Calu3 (cell line): Measurements from ENCODE around the gene ZCCHC3. TPM values are rescaled to one million over a fixed set of nuclear protein-coding genes. Genes with fewer than 3 reads are reported as not detected.
"Not testable (repeated sequence)": the region's sequence is repeated elsewhere in the genome, so short reads cannot be mapped to it uniquely, and the experiment has no call there.

Experiments used
- BruUV-seq: library from RNA; stranded (reverse); fragments of 400-500 nt; replicated peaks from 2 replicates; lab custom pipeline; 2021; lab: Mats Ljungman, UMichigan
- CTCF ChIA-PET: fragments of 300-600 bp; sonication (Branson Sonifier 250); formaldehyde crosslinking; loops from one replicate; lab custom pipeline; 2022; ENCODE audit warnings: antibody characterized with exemption; lab: Charles Lee
- DNase-seq: peaks from one replicate; pipeline ENCODE4 v3.0.0; 2022
- H3K27ac Mint-ChIP-seq: one replicate; pipeline ENCODE4 v1.8.0; 2022; ENCODE audit warnings: mixed read lengths; ENCODE audit not compliant: unreplicated experiment
- H3K27me3 Mint-ChIP-seq: one replicate; pipeline ENCODE4 v1.8.0; 2022; ENCODE audit warnings: mixed read lengths; ENCODE audit not compliant: unreplicated experiment
- H3K36me3 Mint-ChIP-seq: one replicate; pipeline ENCODE4 v1.8.0; 2022; ENCODE audit warnings: mild to moderate bottlenecking, moderate library complexity, mixed read lengths; ENCODE audit not compliant: insufficient read depth, unreplicated experiment
- H3K4me1 Mint-ChIP-seq: one replicate; pipeline ENCODE4 v1.8.0; 2022; ENCODE audit warnings: mild to moderate bottlenecking, low read depth, mixed read lengths; ENCODE audit not compliant: unreplicated experiment
- H3K4me3 Mint-ChIP-seq: one replicate; pipeline ENCODE4 v1.8.0; 2022; ENCODE audit warnings: mild to moderate bottlenecking, low read depth, moderate library complexity, mixed read lengths; ENCODE audit not compliant: unreplicated experiment
- H3K9me3 Mint-ChIP-seq: one replicate; pipeline ENCODE4 v1.8.0; 2022; ENCODE audit warnings: low read depth, mixed read lengths; ENCODE audit not compliant: unreplicated experiment
- CTCF ChIP-seq: fragments of 200-600 bp; IDR thresholded peaks from one replicate; pipeline ENCODE4 v1.8.0; 2022; ENCODE audit warnings: antibody characterized with exemption; ENCODE audit not compliant: unreplicated experiment
- intact Hi-C: fragments of 100-400 bp; cut with micrococcal nuclease; formaldehyde crosslinking; loops from one replicate; pipeline ENCODE4 v1.10.0; 2022; ENCODE audit not compliant: unreplicated experiment
- total RNA-seq: library from RNA; stranded (reverse); gene quantifications from 2 replicates; pipeline ENCODE4 v1.2.3, GENCODE V29; 2022

Gene ZCCHC3
- total RNA-seq, 1 experiment from 2014 or later = 10.9 TPM

- intact Hi-C loops = loop anchor here (5.0 kb wide), 1 partner anchor 127 kb away; no protein-coding TSS in a partner anchor
- Mint-ChIP-seq H3K27ac (no peak overlapping the region), H3K9me3 (peaks cover 2% of the 10 kb centered on the region), H3K4me1 (peaks cover 9% of the 10 kb centered on the region), H3K36me3 (peaks cover 4% of the 10 kb centered on the region), H3K27me3 (no peaks in the 10 kb centered on the region), H3K4me3 (no peak overlapping the region)
- no peak for TF ChIP-seq CTCF
- BruUV-seq = no TSS peak
- DNase-seq = no peak
- CTCF ChIA-PET = no interaction called here
These were observed 37.2 kb downstream of the ZCCHC3 start for GRCh38 chr20:334578-334977.

- CTCF ChIA-PET, DNase-seq, H3K4me1 Mint-ChIP-seq, intact Hi-C loops, H3K36me3 Mint-ChIP-seq, H3K9me3 Mint-ChIP-seq, BruUV-seq, H3K27me3 Mint-ChIP-seq, H3K27ac Mint-ChIP-seq, H3K4me3 Mint-ChIP-seq: not testable (repeated sequence)
These were observed 38.7 kb downstream of the ZCCHC3 start for GRCh38 chr20:336040-336439.

- TF ChIP-seq CTCF = no peak
- Mint-ChIP-seq H3K4me3 (no peak overlapping the region), H3K9me3 (peaks cover 12% of the 10 kb centered on the region), H3K4me1 (peaks cover 6% of the 10 kb centered on the region), H3K27me3 (no peaks in the 10 kb centered on the region), H3K27ac (no peak overlapping the region), H3K36me3 (peaks cover 21% of the 10 kb centered on the region)
- DNase-seq = peak; percentile 38
- intact Hi-C loops = no loop called here
- no TSS peak for BruUV-seq
- CTCF ChIA-PET = no interaction called here
These were observed 44.3 kb downstream of the ZCCHC3 start for GRCh38 chr20:341682-342081.

GRCh38 chr20:343107-343506, 45.7 kb downstream of the ZCCHC3 start:
- Mint-ChIP-seq H3K27ac (peak overlapping the region; percentile 32), H3K27me3 (no peaks in the 10 kb centered on the region), H3K4me3 (no peak overlapping the region), H3K4me1 (peaks cover 9% of the 10 kb centered on the region), H3K36me3 (peaks cover 29% of the 10 kb centered on the region), H3K9me3 (peaks cover 10% of the 10 kb centered on the region)
- CTCF ChIA-PET = no interaction called here
- no TSS peak for BruUV-seq
- no peak for TF ChIP-seq CTCF
- intact Hi-C loops = no loop called here
- no peak for DNase-seq

GRCh38 chr20:346033-346639, 48.8 kb downstream of the ZCCHC3 start:
- CTCF ChIA-PET = interaction anchor here (1.4 kb wide), 1 partner anchor 8 kb away, joined by 3 read pairs; no protein-coding TSS in a partner anchor
- peaks cover 8% of the 10 kb centered on the region for H3K9me3 Mint-ChIP-seq
- TSS peak; percentile 25 for BruUV-seq
- DNase-seq = no peak
- H3K27me3 Mint-ChIP-seq = no peaks in the 10 kb centered on the region
- H3K27ac Mint-ChIP-seq = peak overlapping the region; percentile 30
- intact Hi-C loops = no loop called here
- TF ChIP-seq CTCF = no peak
- H3K4me3 Mint-ChIP-seq = peak overlapping the region; percentile 41
- H3K36me3 Mint-ChIP-seq = peaks cover 35% of the 10 kb centered on the region
- H3K4me1 Mint-ChIP-seq = peaks cover 17% of the 10 kb centered on the region
